SK-N-SH treated with all-trans-retinoic acid at 6 μM for 48 hours (cell line): ENCODE measurements around the gene TECTB.

Experiments
- ATAC-seq: fragments of 200-7000 bp; cut with Tn5 transposase; 3 replicates; pipeline ENCODE4 v1.9.1; 2020; ENCODE audit warnings: mild to moderate bottlenecking, moderate library complexity
- ARNTL ChIP-seq: fragments of 450-650 bp; formaldehyde crosslinking; IDR thresholded peaks from 2 replicates; pipeline ENCODE4 v1.5.0; 2020; ENCODE audit warnings: low read depth, mild to moderate bottlenecking, moderate library complexity, borderline replicate concordance
- CSDC2 ChIP-seq: fragments of 250-450 bp; sonication (Bioruptor Pico); IDR thresholded peaks from 2 replicates; pipeline ENCODE4 v1.5.0; 2020; ENCODE audit warnings: mild to moderate bottlenecking, moderate library complexity
- CSRNP3 ChIP-seq: fragments of 250-450 bp; sonication (Bioruptor Pico); IDR thresholded peaks from 2 replicates; pipeline ENCODE4 v1.5.1; 2021; ENCODE audit warnings: mild to moderate bottlenecking, moderate library complexity
- ESRRG ChIP-seq: fragments of 250-450 bp; sonication (Bioruptor Pico); IDR thresholded peaks from 2 replicates; pipeline ENCODE4 v1.6.1; 2021; ENCODE audit warnings: mild to moderate bottlenecking
- OSR1 ChIP-seq: fragments of 250-450 bp; sonication (Bioruptor Pico); IDR thresholded peaks from 2 replicates; pipeline ENCODE4 v1.8.0; 2022; ENCODE audit warnings: moderate library complexity, mild to moderate bottlenecking, inconsistent platforms
- PATZ1 ChIP-seq: fragments of 250-450 bp; sonication (Bioruptor Pico); IDR thresholded peaks from 2 replicates; pipeline ENCODE4 v1.8.0; 2020; ENCODE audit warnings: mild to moderate bottlenecking, moderate library complexity, borderline replicate concordance
- POU6F1 ChIP-seq: fragments of 250-450 bp; sonication (Bioruptor Pico); IDR thresholded peaks from 2 replicates; pipeline ENCODE4 v1.8.0; 2021; ENCODE audit warnings: low read depth, mild to moderate bottlenecking, moderate library complexity, borderline replicate concordance
- TSHZ2 ChIP-seq: fragments of 250-450 bp; sonication (Bioruptor Pico); IDR thresholded peaks from 2 replicates; pipeline ENCODE4 v1.5.0; 2020; ENCODE audit warnings: mild to moderate bottlenecking, moderate library complexity
- ZC3H10 ChIP-seq: fragments of 250-450 bp; sonication (Bioruptor Pico); IDR thresholded peaks from 2 replicates; pipeline ENCODE4 v1.5.1; 2021; ENCODE audit warnings: mild to moderate bottlenecking, moderate library complexity
- ZFP3 ChIP-seq: fragments of 250-450 bp; sonication (Bioruptor Pico); IDR thresholded peaks from 2 replicates; pipeline ENCODE4 v1.5.0; 2020; ENCODE audit warnings: mild to moderate bottlenecking, moderate library complexity
- ZFP30 ChIP-seq: fragments of 450-650 bp; formaldehyde crosslinking; IDR thresholded peaks from 2 replicates; pipeline ENCODE4 v1.5.0; 2022; ENCODE audit warnings: mild to moderate bottlenecking, moderate library complexity
- ZNF565 ChIP-seq: fragments of 450-650 bp; formaldehyde crosslinking; conservative IDR thresholded peaks from 2 replicates; pipeline ENCODE4 v1.5.0; 2020; ENCODE audit warnings: low read depth, mild to moderate bottlenecking, moderate library complexity
- ZNF70 ChIP-seq: fragments of 450-650 bp; formaldehyde crosslinking; IDR thresholded peaks from 2 replicates; pipeline ENCODE4 v1.5.0; 2020; ENCODE audit warnings: mild to moderate bottlenecking, moderate library complexity
- ZNF8 ChIP-seq: fragments of 450-650 bp; formaldehyde crosslinking; IDR thresholded peaks from 2 replicates; pipeline ENCODE4 v1.5.0; 2020; ENCODE audit warnings: mild to moderate bottlenecking, moderate library complexity

TECTB gene

GRCh38 chr10:112333452-112333851, 50.3 kb downstream of the TECTB start:
- ATAC-seq: no peak
- no peak for TF ChIP-seq TSHZ2 (CRISPR knock-in tag)
- TF ChIP-seq ZFP3 (CRISPR knock-in tag): no peak
- TF ChIP-seq ZNF8: no peak
- no peak for TF ChIP-seq ARNTL (CRISPR knock-in tag)
- no peak for TF ChIP-seq CSDC2 (CRISPR knock-in tag)
- no peak for TF ChIP-seq OSR1 (CRISPR knock-in tag)
- no peak for TF ChIP-seq ESRRG (CRISPR knock-in tag)
- no peak for TF ChIP-seq ZC3H10 (CRISPR knock-in tag)
- TF ChIP-seq ZFP30: no peak
- no peak for TF ChIP-seq ZNF70 (CRISPR knock-in tag)
- TF ChIP-seq, all 23 proteins: peak for 0

- no peak for ATAC-seq
- TF ChIP-seq CSDC2 (CRISPR knock-in tag): no peak
- TF ChIP-seq TSHZ2 (CRISPR knock-in tag): no peak
- TF ChIP-seq ARNTL (CRISPR knock-in tag): no peak
Observed at GRCh38 chr10:112335111-112335867, 52.1 kb downstream of the TECTB start.

GRCh38 chr10:112335868-112336265, 52.7 kb downstream of the TECTB start:
- no peak for ATAC-seq

More at GRCh38 chr10:112335868-112336265, 52.7 kb downstream of the TECTB start:
- no peak for TF ChIP-seq CSRNP3 (CRISPR knock-in tag)
- TF ChIP-seq ZNF70 (CRISPR knock-in tag): no peak
- TF ChIP-seq ARNTL (CRISPR knock-in tag): no peak
- no peak for TF ChIP-seq ZNF565 (CRISPR knock-in tag)
- TF ChIP-seq PATZ1 (CRISPR knock-in tag): no peak
- no peak for TF ChIP-seq POU6F1
- no peak for TF ChIP-seq ZC3H10 (CRISPR knock-in tag)
- TF ChIP-seq, all 23 proteins: peak for 0
